Lower lobe of right lung (tissue), 2 donors: Measurements from ENCODE around the gene LPP. TPM values are rescaled to one million over a fixed set of nuclear protein-coding genes. Genes with fewer than 3 reads are reported as not detected.

Source experiments
- ATAC-seq, 2 donors: fragments of 200-7000 bp; cut with Tn5 transposase; one replicate each; pipeline ENCODE4 v1.9.1; 2020 to 2022; ENCODE audit warnings: mild to moderate bottlenecking in 2 of 2, moderate library complexity in 2 of 2
- DNase-seq: peaks from one replicate; pipeline ENCODE4 v3.0.0-alpha.2; 2020
- H3K27ac ChIP-seq: fragments of 200-600 bp; one replicate; pipeline ENCODE4 v1.8.0; 2022
- H3K27me3 ChIP-seq: fragments of 200-600 bp; one replicate; pipeline ENCODE4 v1.8.0; 2022; ENCODE audit warnings: low read depth
- H3K36me3 ChIP-seq: fragments of 200-600 bp; one replicate; pipeline ENCODE4 v1.8.0; 2022; ENCODE audit warnings: mild to moderate bottlenecking
- H3K4me1 ChIP-seq: fragments of 200-600 bp; one replicate; pipeline ENCODE4 v1.8.0; 2022
- H3K4me3 ChIP-seq: fragments of 200-600 bp; one replicate; pipeline ENCODE4 v1.8.0; 2022; ENCODE audit warnings: mild to moderate bottlenecking
- H3K9me3 ChIP-seq: fragments of 200-600 bp; one replicate; pipeline ENCODE4 v1.8.0; 2022
- intact Hi-C: fragments of 100-400 bp; cut with DNase I; formaldehyde crosslinking; loops from one replicate; pipeline ENCODE4 v1.11.0; 2022
- total RNA-seq: library from RNA; stranded (reverse); fragmentation: NEBNext Ultra II Directional; extraction: Animal tissue kit (Norgen Biotek cat#: 25700); gene quantifications from one replicate; pipeline ENCODE4 v1.2.1, GENCODE V29; 2021
- TF ChIP-seq, protein P1 (sequence below): fragments of 200-600 bp; IDR thresholded peaks from one replicate; pipeline ENCODE4 v1.8.0; 2022; ENCODE audit warnings: antibody characterized with exemption, mild to moderate bottlenecking
- donor health status: DM: no; HTN: yes; CAD: no; lungs with severe emphysema.

LPP gene
- total RNA-seq, 1 donor from 2014 or later, result 180 TPM

- DNase-seq (no peak), ATAC-seq (no peak)
- Histone ChIP-seq H3K9me3 (no peaks in the 10 kb centered on the region), H3K27ac (no peak overlapping the region), H3K36me3 (no peaks in the 10 kb centered on the region), H3K27me3 (no peaks in the 10 kb centered on the region), H3K4me3 (no peak overlapping the region), H3K4me1 (peaks cover 10% of the 10 kb centered on the region)
- TF ChIP-seq, protein P1, sequence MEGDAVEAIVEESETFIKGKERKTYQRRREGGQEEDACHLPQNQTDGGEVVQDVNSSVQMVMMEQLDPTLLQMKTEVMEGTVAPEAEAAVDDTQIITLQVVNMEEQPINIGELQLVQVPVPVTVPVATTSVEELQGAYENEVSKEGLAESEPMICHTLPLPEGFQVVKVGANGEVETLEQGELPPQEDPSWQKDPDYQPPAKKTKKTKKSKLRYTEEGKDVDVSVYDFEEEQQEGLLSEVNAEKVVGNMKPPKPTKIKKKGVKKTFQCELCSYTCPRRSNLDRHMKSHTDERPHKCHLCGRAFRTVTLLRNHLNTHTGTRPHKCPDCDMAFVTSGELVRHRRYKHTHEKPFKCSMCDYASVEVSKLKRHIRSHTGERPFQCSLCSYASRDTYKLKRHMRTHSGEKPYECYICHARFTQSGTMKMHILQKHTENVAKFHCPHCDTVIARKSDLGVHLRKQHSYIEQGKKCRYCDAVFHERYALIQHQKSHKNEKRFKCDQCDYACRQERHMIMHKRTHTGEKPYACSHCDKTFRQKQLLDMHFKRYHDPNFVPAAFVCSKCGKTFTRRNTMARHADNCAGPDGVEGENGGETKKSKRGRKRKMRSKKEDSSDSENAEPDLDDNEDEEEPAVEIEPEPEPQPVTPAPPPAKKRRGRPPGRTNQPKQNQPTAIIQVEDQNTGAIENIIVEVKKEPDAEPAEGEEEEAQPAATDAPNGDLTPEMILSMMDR, result no peak
- intact Hi-C loops, result no loop called here
These were observed 162.7 kb downstream of the LPP start for GRCh38 chr3:188316723-188317070.

- Histone ChIP-seq H3K9me3 (no peaks in the 10 kb centered on the region), H3K27ac (no peak overlapping the region), H3K4me3 (no peak overlapping the region), H3K27me3 (no peaks in the 10 kb centered on the region), H3K36me3 (no peaks in the 10 kb centered on the region), H3K4me1 (peaks cover 10% of the 10 kb centered on the region)
- TF ChIP-seq, protein P1, result no peak
- DNase-seq, result no peak
- ATAC-seq, result no peak
- intact Hi-C loops, result no loop called here
These were observed 165.6 kb downstream of the LPP start for GRCh38 chr3:188319569-188319968.

- Histone ChIP-seq H3K27ac (no peak overlapping the region), H3K9me3 (no peaks in the 10 kb centered on the region), H3K4me3 (no peak overlapping the region), H3K4me1 (peaks cover 10% of the 10 kb centered on the region), H3K27me3 (no peaks in the 10 kb centered on the region), H3K36me3 (no peaks in the 10 kb centered on the region)
- DNase-seq, result no peak
- TF ChIP-seq, protein P1, result no peak
- intact Hi-C loops, result no loop called here
- ATAC-seq, result no peak
These were observed 166.8 kb downstream of the LPP start for GRCh38 chr3:188320757-188321156.

DNA sequence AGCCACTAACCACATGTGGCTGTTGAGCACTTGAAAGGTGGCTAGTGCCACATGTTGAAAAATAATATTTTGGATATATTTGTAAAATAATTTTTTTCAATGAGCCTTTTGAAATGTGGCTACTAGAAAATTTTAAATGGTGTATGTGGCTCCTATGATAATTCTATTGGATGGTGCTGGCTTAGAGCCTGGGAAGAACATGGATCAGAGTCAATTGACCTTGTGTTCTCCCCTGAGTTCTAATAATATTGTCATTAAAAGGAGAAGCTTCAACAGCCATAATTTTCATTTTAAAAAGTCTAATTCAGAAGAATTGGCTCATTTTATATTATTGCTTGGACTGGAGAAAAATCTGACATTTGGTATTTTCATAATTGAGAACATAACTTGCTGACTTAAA lies 167.3 kb downstream of the LPP start:
- H3K4me1 ChIP-seq, result peaks cover 5% of the 10 kb centered on the region
- H3K9me3 ChIP-seq, result no peaks in the 10 kb centered on the region
- H3K4me3 ChIP-seq, result no peak overlapping the region
- intact Hi-C loops, result no loop called here
- no peaks in the 10 kb centered on the region for H3K27me3 ChIP-seq
- no peaks in the 10 kb centered on the region for H3K36me3 ChIP-seq
- TF ChIP-seq, protein P1, result no peak
- DNase-seq (no peak), ATAC-seq (no peak)
- no peak overlapping the region for H3K27ac ChIP-seq

GRCh38 chr3:188322135-188322887 lies 168.4 kb downstream of the LPP start:
- Histone ChIP-seq H3K27me3 (no peaks in the 10 kb centered on the region), H3K9me3 (no peaks in the 10 kb centered on the region), H3K36me3 (no peaks in the 10 kb centered on the region), H3K27ac (no peak overlapping the region), H3K4me1 (peaks cover 6% of the 10 kb centered on the region), H3K4me3 (no peak overlapping the region)
- DNase-seq, result no peak
- ATAC-seq, result no peak
- TF ChIP-seq, protein P1, result no peak
- intact Hi-C loops, result no loop called here
